H1 (cell line): ENCODE measurements around the gene EPHB1. TPM values are rescaled to one million over a fixed set of nuclear protein-coding genes. Genes with fewer than 3 reads are reported as not detected.

Source experiments
- CTCF ChIA-PET: fragments of 300-600 bp; sonication (Branson Sonifier 250); formaldehyde crosslinking; loops from one replicate; lab custom pipeline; 2021; ENCODE audit not compliant: partially characterized antibody; lab: Charles Lee
- POLR2A ChIA-PET: fragments of 300-600 bp; sonication (Branson Sonifier 250); formaldehyde crosslinking; loops from one replicate; lab custom pipeline; 2021; ENCODE audit warnings: inconsistent platforms; ENCODE audit not compliant: partially characterized antibody; lab: Charles Lee
- DNase-seq, 2 experiments: peaks; one replicate each; pipeline versions ENCODE4 v3.0.0 to v3.0.0-alpha.2; 2010 to 2022; ENCODE audit warnings: low spot score in 2 of 2, low read depth in 1 of 2, mixed read lengths in 1 of 2
- FAIRE-seq: peaks from 2 replicates; lab custom pipeline; 2011; peaks lifted over from hg19 to GRCh38; lab: Jason Lieb, UNC
- H2AFZ ChIP-seq: 2 replicates; pipeline ENCODE4 v1.8.1; 2012; ENCODE audit warnings: low read length, inconsistent platforms
- H2AK5ac ChIP-seq: 2 replicates; pipeline ENCODE4 v1.6.1; 2013; ENCODE audit warnings: low read depth, low read length
- H2BK120ac ChIP-seq: replicated peaks from 2 replicates; pipeline ENCODE3; 2013; ENCODE audit warnings: low read depth, low read length, inconsistent platforms
- H2BK12ac ChIP-seq: 2 replicates; pipeline ENCODE4 v1.6.1; 2013; ENCODE audit warnings: low read depth, low read length
- H2BK15ac ChIP-seq: 2 replicates; pipeline ENCODE4 v1.6.1; 2013; ENCODE audit warnings: low read length
- H2BK20ac ChIP-seq: 2 replicates; pipeline ENCODE4 v1.6.1; 2013; ENCODE audit warnings: low read length
- H2BK5ac ChIP-seq: 2 replicates; pipeline ENCODE4 v1.6.1; 2013; ENCODE audit warnings: low read depth, low read length
- H3K14ac ChIP-seq: 2 replicates; pipeline ENCODE4 v1.6.1; 2013; ENCODE audit warnings: inconsistent platforms; ENCODE audit not compliant: insufficient read length
- H3K18ac ChIP-seq: 2 replicates; pipeline ENCODE4 v1.6.1; 2013; ENCODE audit warnings: low read length; ENCODE audit errors: extremely low read depth
- H3K23ac ChIP-seq: 2 replicates; pipeline ENCODE4 v1.6.1; 2013; ENCODE audit warnings: inconsistent platforms; ENCODE audit not compliant: insufficient read length
- H3K23me2 ChIP-seq: 2 replicates; pipeline ENCODE4 v1.6.1; 2013; ENCODE audit warnings: low read depth, low read length
- H3K27ac ChIP-seq: 2 replicates; pipeline ENCODE4 v1.6.1; 2011; ENCODE audit warnings: low read depth, low read length, inconsistent platforms
- H3K27me3 ChIP-seq, 4 experiments: replicated peaks in 1 of 4; 1 replicate in 1 of 4; 2 replicates in 3 of 4; pipeline versions ENCODE4 v1.6.1 to v1.8.1; 2011 to 2013; ENCODE audit warnings: low read length in 3 of 4, mild to moderate bottlenecking in 3 of 4, inconsistent platforms in 2 of 4, mixed read lengths in 2 of 4, moderate library complexity in 1 of 4; ENCODE audit not compliant: control insufficient read depth in 3 of 4, insufficient read depth in 3 of 4; ENCODE audit errors: extremely low read depth in 1 of 4
- H3K36me3 ChIP-seq, 4 experiments: 2 replicates each; pipeline versions ENCODE4 v1.6.1 to v1.8.1; 2011 to 2013; ENCODE audit warnings: mild to moderate bottlenecking in 4 of 4, low read length in 3 of 4, moderate library complexity in 2 of 4, control low read depth in 1 of 4, inconsistent platforms in 1 of 4; ENCODE audit not compliant: insufficient read depth in 4 of 4, control insufficient read depth in 2 of 4
- H3K4ac ChIP-seq: replicated peaks from 2 replicates; pipeline ENCODE3; 2013; ENCODE audit warnings: low read length, low read depth, mixed read lengths, inconsistent platforms; ENCODE audit not compliant: insufficient read length
- H3K4me1 ChIP-seq, 4 experiments: replicated peaks in 1 of 4; 1 replicate in 1 of 4; 2 replicates in 3 of 4; pipeline versions ENCODE4 v1.6.1 to v1.8.1; 2011 to 2013; ENCODE audit warnings: low read length in 3 of 4, inconsistent platforms in 2 of 4, mixed read lengths in 1 of 4; ENCODE audit not compliant: insufficient read depth in 4 of 4, control insufficient read depth in 3 of 4
- H3K4me2 ChIP-seq, 2 experiments: 2 replicates each; pipeline versions ENCODE4 v1.6.1 to v1.8.1; 2011 to 2013; ENCODE audit warnings: low read depth in 2 of 2, low read length in 2 of 2, control low read depth in 1 of 2, inconsistent platforms in 1 of 2, mild to moderate bottlenecking in 1 of 2; ENCODE audit not compliant: insufficient read depth in 1 of 2
- H3K4me3 ChIP-seq, 4 experiments: fragments of 200-600, 300-600 bp in 1 of 4; sonication (generic), shearing (Covaris generic), sonication (Bioruptor Twin) in 1 of 4; 2 replicates each; pipeline versions ENCODE4 v1.5.1 to v1.8.1; 2011 to 2016; ENCODE audit warnings: low read length in 4 of 4, low read depth in 3 of 4, control low read depth in 2 of 4, inconsistent platforms in 2 of 4, mild to moderate bottlenecking in 2 of 4, mixed read lengths in 1 of 4, moderate library complexity in 1 of 4; ENCODE audit not compliant: insufficient read depth in 2 of 4; ENCODE audit errors: extremely low read depth in 1 of 4
- H3K56ac ChIP-seq: replicated peaks from 2 replicates; pipeline ENCODE3; 2013; ENCODE audit warnings: low read depth, mild to moderate bottlenecking, mixed read lengths, low read length, inconsistent platforms; ENCODE audit not compliant: insufficient read length
- H3K79me1 ChIP-seq: 2 replicates; pipeline ENCODE4 v1.6.1; 2013; ENCODE audit warnings: low read depth, low read length, control low read depth
- H3K79me2 ChIP-seq, 2 experiments: 2 replicates each; pipeline versions ENCODE4 v1.6.1 to v1.8.1; 2012 to 2013; ENCODE audit warnings: low read length in 2 of 2, mild to moderate bottlenecking in 2 of 2, inconsistent platforms in 1 of 2; ENCODE audit not compliant: insufficient read depth in 2 of 2, control insufficient read depth in 1 of 2
- H3K9ac ChIP-seq, 4 experiments: replicated peaks in 1 of 4; 1 replicate in 1 of 4; 2 replicates in 3 of 4; pipeline versions ENCODE4 v1.6.1 to v1.8.1; 2011 to 2013; ENCODE audit warnings: low read depth in 3 of 4, low read length in 3 of 4, control low read depth in 2 of 4, mild to moderate bottlenecking in 2 of 4, moderate library complexity in 2 of 4, inconsistent platforms in 1 of 4; ENCODE audit errors: extremely low read depth in 1 of 4
- H3K9me3 ChIP-seq, 2 experiments: 2 replicates each; pipeline versions ENCODE4 v1.6.1 to v1.8.1; 2012 to 2013; ENCODE audit warnings: mild to moderate bottlenecking in 2 of 2, moderate library complexity in 2 of 2, control low read depth in 1 of 2, inconsistent platforms in 1 of 2, low read depth in 1 of 2, low read length in 1 of 2, mixed read lengths in 1 of 2; ENCODE audit not compliant: insufficient read depth in 2 of 2
- H4K20me1 ChIP-seq, 2 experiments: replicated peaks in 1 of 2; 2 replicates each; pipeline versions ENCODE3 to v1.8.1; 2011 to 2013; ENCODE audit warnings: inconsistent platforms in 2 of 2, low read length in 2 of 2, mild to moderate bottlenecking in 1 of 2; ENCODE audit not compliant: insufficient read depth in 2 of 2, control insufficient read depth in 1 of 2
- H4K5ac ChIP-seq: 2 replicates; pipeline ENCODE4 v1.6.1; 2013; ENCODE audit warnings: low read length, low read depth, mixed read lengths, inconsistent platforms; ENCODE audit not compliant: insufficient read length
- H4K8ac ChIP-seq: 2 replicates; pipeline ENCODE4 v1.8.0; 2013; ENCODE audit warnings: mild to moderate bottlenecking, moderate library complexity, low read length, inconsistent platforms; ENCODE audit not compliant: insufficient read depth; ENCODE audit errors: extremely low read depth
- H4K91ac ChIP-seq: replicated peaks from 2 replicates; pipeline ENCODE3; 2013; ENCODE audit warnings: low read length, mixed read lengths, inconsistent platforms; ENCODE audit not compliant: insufficient read length
- ATF2 ChIP-seq: IDR thresholded peaks from 2 replicates; pipeline ENCODE4 v1.6.1; 2012; ENCODE audit warnings: low read length, inconsistent platforms
- CBX8 ChIP-seq: fragments of 300-800, 300-1000 bp; sonication (generic); IDR thresholded peaks from 2 replicates; pipeline ENCODE4 v1.7.1; 2016; ENCODE audit warnings: low read depth, low read length, borderline replicate concordance
- GTF2F1 ChIP-seq: IDR thresholded peaks from 2 replicates; pipeline ENCODE4 v1.6.1; 2012; ENCODE audit warnings: low read depth, low read length, improper control_type of control experiment, borderline replicate concordance
- HDAC2 ChIP-seq, 2 experiments: fragments of 300-600 bp in 1 of 2; sonication (generic) in 1 of 2; IDR thresholded peaks; 2 replicates each; pipeline ENCODE4 v1.6.1; 2011 to 2012; ENCODE audit warnings: low read depth in 2 of 2, low read length in 2 of 2, mild to moderate bottlenecking in 2 of 2, moderate library complexity in 2 of 2, borderline replicate concordance in 1 of 2, inconsistent platforms in 1 of 2
- RAD21 ChIP-seq, 2 experiments: IDR thresholded peaks in 1 of 2; conservative IDR thresholded peaks in 1 of 2; 2 replicates each; pipeline ENCODE4 v1.6.1; 2011; ENCODE audit warnings: low read depth in 2 of 2, low read length in 2 of 2, improper control_type of control experiment in 1 of 2, inconsistent platforms in 1 of 2, mild to moderate bottlenecking in 1 of 2, moderate library complexity in 1 of 2
- RBBP5 ChIP-seq: IDR thresholded peaks from 2 replicates; pipeline ENCODE4 v1.7.1; 2012; ENCODE audit warnings: low read depth, mild to moderate bottlenecking, inconsistent platforms, low read length, moderate library complexity, borderline replicate concordance
- SRF ChIP-seq: IDR thresholded peaks from 2 replicates; pipeline ENCODE4 v1.6.1; 2011; ENCODE audit warnings: mild to moderate bottlenecking, low read depth, low read length, moderate library complexity
- TBP ChIP-seq: IDR thresholded peaks from 2 replicates; pipeline ENCODE4 v1.6.1; 2011; ENCODE audit warnings: low read depth, low read length, improper control_type of control experiment
- TCF12 ChIP-seq: IDR thresholded peaks from 2 replicates; pipeline ENCODE4 v1.6.1; 2011; ENCODE audit warnings: low read depth, mild to moderate bottlenecking, low read length
- ZNF274 ChIP-seq: IDR thresholded peaks from 2 replicates; pipeline ENCODE4 v1.7.0; 2012; ENCODE audit warnings: low read length, borderline replicate concordance; ENCODE audit errors: extremely low read depth
- WGBS, 2 experiments: shearing (Covaris generic) in 1 of 2; methylation state at CpG; one replicate each; pipeline versions ENCODE4 v1.1.6 to v1.1.7; 2013 to 2015; ENCODE audit warnings: low lambda C conversion rate in 2 of 2, mixed read lengths in 2 of 2, inconsistent platforms in 1 of 2, low coverage in 1 of 2, missing lambda C conversion rate in 1 of 2; ENCODE audit not compliant: insufficient replicate concordance in 2 of 2, insufficient coverage in 1 of 2, insufficient read length in 1 of 2; ENCODE audit errors: extremely low coverage in 1 of 2, missing lambda C conversion rate in 1 of 2; 5-methylcytosine and 5-hydroxymethylcytosine counted together
- polyA plus RNA-seq, 7 experiments: library from polyadenylated mRNA; depleted of rRNA in 3 of 7; stranded (reverse) in 5 of 7; unstranded in 2 of 7; fragments of >200 nt in 5 of 7; fragments of 200-250 nt in 2 of 7; gene quantifications; 1 replicate in 5 of 7; 2 replicates in 1 of 7; 4 replicates in 1 of 7; pipeline versions ENCODE4 v1.2.1 to v1.2.3, GENCODE V29; 2011 to 2013; ENCODE audit warnings: missing spikeins in 2 of 7, mixed read lengths in 2 of 7
- total RNA-seq: library from RNA; stranded (reverse); fragmentation: NEBNext Ultra II Directional; extraction: Animal tissue kit (Norgen Biotek cat#: 25700); gene quantifications from 2 replicates; pipeline ENCODE4 v1.2.1, GENCODE V29; 2021

The EPHB1 gene
- total and polyA plus RNA-seq, 2 of the 8 experiments (the other 6 are each of a cell fraction or from before 2014, with no cell fraction given), result 3.5 to 5.9 TPM

- Histone ChIP-seq H4K91ac (no peak overlapping the region), H2BK15ac (no peak overlapping the region), H3K9me3 (no peaks in the 10 kb centered on the region), H3K27me3 (no peaks in the 10 kb centered on the region), H2AFZ (no peak overlapping the region), H3K23me2 (no peaks in the 10 kb centered on the region), H3K36me3 (no peaks in the 10 kb centered on the region), H2BK12ac (no peak overlapping the region), H3K79me1 (no peaks in the 10 kb centered on the region), H4K5ac (no peak overlapping the region), H3K9ac (no peak overlapping the region), H3K4ac (no peak overlapping the region), H2BK5ac (no peak overlapping the region), H3K23ac (no peak overlapping the region), H3K56ac (no peak overlapping the region), H3K4me3 (no peak overlapping the region), H2BK20ac (no peak overlapping the region), H2BK120ac (no peak overlapping the region), H2AK5ac (no peak overlapping the region), H3K79me2 (no peaks in the 10 kb centered on the region), H3K4me1 (peaks cover 0 to 8% (median 1%) of the 10 kb centered on the region in 4 experiments; a peak in 3 of 7 replicates), H4K8ac (no peak overlapping the region), H4K20me1 (no peaks in the 10 kb centered on the region), H3K4me2 (no peak overlapping the region), H3K14ac (no peak overlapping the region), H3K18ac (no peak overlapping the region), H3K27ac (no peak overlapping the region)
- DNase-seq (no peak), FAIRE-seq (no peak)
- ChIA-PET POLR2A (interaction anchor here (1.2 kb wide), 1 partner anchor 19 kb away, joined by 3 read pairs; no protein-coding TSS in a partner anchor), CTCF (interaction anchor here (0.7 to 0.9 kb wide), 2 partner anchors 17 to 257 kb away, joined by 3 to 4 read pairs; no protein-coding TSS in a partner anchor)
- 90% methylated on average over 4 of the region's 4 CpGs; no CpG with 5 or more reads in 1 of the 2 experiments for WGBS, 2 experiments
- TF ChIP-seq TBP (no peak), RBBP5 (no peak), ZNF274 (no peak), ATF2 (no peak), TCF12 (no peak), SRF (no peak), HDAC2 (IDR thresholded peaks at IDR 0.05; ENCODE audit: borderline replicate concordance in 1 of 2, low read depth in 2 of 2, low read length in 2 of 2) (no peak), CBX8 (no peak), RAD21 (IDR thresholded peaks at IDR 0.05 in 1 of 2, conservative IDR thresholded peaks at IDR 0.05 in 1 of 2; ENCODE audit: low read depth in 2 of 2, low read length in 2 of 2) (no peak), GTF2F1 (no peak)
Measured at GRCh38 chr3:135051409-135051973, 256.4 kb downstream of the EPHB1 start.
